NOMO-1 (cell line): ENCODE data around the gene DNAJA2.
"Not testable (repeated sequence)": the region's sequence is repeated elsewhere in the genome, so short reads cannot be mapped to it uniquely, and the experiment has no call there.

Experiments
- DNase-seq, 2 experiments: peaks; one replicate each; lab custom pipeline; 2025; ENCODE audit not compliant: unreplicated experiment in 2 of 2; lab: John Stamatoyannopoulos, UW

DNAJA2 gene

DNA sequence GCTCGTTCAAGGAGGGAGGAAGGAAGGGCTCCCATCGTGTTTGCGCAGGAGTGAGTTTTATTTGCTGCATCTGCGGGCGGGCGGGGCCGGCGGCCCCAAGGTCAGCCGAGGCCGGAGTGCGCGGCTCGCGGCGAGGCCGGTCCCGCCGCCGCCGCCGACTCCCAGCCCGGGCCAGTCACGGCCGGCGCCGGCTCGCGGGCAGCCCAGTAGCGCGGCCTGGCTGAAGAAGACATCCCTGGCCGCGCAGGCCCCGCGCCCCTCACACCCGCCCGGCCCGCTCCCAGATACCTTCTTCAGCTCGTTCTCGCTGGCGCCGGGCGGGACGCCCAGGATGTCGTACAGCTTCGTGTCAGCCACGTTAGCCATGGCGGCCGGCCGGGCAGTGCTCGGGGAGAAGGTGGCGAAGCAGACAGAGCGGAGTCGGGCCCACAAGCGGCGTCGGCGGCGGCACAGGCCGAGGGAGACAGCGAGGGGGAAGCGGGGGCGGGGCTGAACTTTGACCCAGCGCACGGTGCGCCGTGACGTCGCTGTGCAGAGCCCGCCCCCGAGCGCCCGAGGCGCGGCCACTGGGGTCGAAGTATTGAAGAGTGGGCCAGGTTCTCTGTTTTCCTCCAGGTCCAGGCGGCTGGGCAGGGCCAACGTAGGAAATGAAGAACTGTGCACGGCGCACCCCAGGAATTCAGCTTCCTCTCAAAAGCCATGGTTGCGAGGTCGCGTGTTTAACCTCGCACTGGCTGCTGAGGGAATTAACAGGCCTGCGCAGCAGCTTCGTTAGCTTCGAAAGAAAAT lies at the start of gene DNAJA2:
Gene DNAJA2, minus strand, starts transcription at position 468 of the 789 bp plus-strand sequence. Its CDS starts 102 bp downstream, at position 366.
- DNase-seq = peak; percentile 78 to 92

DNA sequence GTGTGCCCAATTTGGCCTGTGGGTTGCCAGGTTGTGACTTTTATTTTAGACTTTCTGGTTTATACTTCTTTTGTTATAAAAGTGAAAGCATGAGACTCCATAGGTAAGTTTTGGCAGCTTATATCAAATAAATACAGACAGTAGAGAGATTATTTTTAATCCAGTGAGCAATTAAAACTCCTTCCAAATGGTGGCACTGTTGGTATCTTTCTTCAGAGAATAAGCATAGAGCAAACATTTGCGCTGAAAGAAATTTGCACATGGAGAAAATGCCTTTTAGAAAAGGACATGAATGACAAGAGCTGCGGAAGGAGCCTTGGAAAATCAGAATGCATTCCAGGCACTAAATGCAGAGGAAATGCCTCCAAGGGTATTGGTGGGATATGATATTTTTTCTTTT lies 46.1 kb upstream of the DNAJA2 start:
- DNase-seq = no peak

GRCh38 chr16:47018223-47018891 lies 44.9 kb upstream of the DNAJA2 start:
- DNase-seq = peak; percentile 84 to 86

DNA sequence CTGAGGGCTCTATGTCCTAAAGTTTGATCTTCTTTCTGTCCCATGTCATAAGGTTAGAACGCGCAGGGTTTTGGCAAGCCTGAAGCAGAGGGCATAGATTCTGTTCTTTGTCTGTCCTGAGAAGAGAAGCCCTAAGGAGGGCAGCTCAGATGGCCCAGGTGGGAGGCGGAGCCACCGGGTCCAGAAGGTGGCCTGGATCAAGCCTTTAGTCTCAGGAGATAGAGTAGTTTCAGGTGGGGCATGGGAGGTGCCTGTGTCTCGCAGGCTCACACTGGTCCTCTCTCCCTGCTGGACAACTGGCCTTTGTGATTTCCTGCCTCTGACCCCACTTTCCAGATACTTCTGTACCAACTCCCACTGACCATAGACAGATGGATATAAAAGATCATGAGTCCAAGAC lies 44.2 kb upstream of the DNAJA2 start:
- no peak for DNase-seq

DNA sequence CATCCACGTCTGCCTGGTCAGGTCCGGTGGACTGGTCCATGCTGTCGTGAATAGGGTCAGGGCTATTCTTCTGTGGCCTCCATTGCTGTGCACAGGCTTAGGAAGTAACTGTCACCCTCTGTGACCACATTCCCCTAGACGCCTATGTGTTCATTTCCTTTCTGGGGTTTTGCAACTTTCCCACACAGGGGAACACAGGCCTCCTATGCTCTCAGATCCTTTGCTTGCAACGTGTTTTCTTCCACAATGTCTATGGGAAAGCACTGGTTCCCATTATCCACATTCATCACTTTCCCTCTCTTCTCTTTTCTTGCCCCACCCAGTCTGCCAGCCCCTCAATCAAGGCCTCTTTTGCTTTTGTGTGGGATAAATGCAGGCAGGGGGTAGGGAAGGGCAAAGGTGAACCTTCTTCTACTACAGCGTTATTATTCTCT lies 43.2 kb upstream of the DNAJA2 start:
- DNase-seq = peak; percentile 71 to 83

DNA sequence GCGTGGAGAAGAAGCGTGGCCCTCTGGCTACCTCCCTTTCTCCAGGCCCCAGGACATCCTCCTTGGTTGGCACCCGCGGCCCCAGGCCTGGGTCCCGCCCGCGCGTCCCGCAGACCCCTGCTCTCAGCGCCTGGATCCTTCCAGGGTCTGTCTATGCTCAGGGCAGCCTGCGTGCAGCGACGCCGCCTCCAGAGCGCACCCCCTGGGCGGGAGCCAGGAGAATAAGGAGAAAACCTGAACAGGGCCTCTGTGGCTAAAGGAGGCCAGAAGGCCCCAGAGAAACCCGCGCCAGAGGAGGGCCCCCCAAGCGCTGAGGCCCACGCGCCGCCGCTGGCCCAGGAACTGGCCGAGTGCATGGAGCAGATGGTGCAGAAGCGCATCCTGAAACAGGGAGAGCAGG lies 40.4 kb upstream of the DNAJA2 start:
- no peak for DNase-seq

DNA sequence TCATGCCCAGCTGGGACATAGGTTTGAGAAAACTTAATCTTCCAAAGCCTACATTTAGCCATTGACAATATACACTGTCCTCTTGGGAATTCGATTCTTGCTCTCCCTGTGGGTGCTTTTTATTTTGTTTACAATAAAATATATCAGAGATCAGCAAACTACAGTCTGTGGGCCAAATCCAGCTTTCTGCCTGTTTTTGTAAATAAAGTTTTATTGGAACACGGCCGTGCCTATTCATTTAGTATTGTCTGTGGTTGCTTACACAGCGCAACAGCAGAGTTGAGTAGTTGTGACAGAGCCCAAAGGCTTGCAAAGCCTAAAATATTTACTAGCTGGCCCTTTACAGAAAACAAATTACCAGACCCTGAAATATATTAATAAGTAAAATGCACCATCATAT lies 39.7 kb upstream of the DNAJA2 start:
- no peak for DNase-seq

- not testable (repeated sequence) for DNase-seq
Observed at GRCh38 chr16:47010812-47011211, 37.3 kb upstream of the DNAJA2 start.

DNA sequence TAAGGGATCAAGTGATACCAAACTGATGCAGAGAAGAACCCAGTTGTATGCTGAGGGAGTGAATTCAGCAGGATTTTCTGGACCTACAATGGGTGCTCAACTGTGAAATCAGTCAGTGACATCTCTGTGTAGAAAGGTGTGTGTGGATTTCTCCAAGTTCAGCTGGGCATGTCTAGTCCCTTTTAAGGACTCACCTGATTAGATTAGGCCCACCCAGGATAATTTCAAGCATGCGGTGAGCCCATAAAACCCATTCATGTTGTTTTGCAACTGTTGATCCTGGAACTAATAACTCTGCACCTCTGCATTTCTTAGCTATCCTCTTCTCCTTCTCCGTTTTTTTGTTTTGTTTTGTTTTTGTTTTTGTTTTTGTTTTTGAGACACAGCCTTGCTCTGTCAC lies 35.1 kb upstream of the DNAJA2 start:
- DNase-seq = no peak

DNA sequence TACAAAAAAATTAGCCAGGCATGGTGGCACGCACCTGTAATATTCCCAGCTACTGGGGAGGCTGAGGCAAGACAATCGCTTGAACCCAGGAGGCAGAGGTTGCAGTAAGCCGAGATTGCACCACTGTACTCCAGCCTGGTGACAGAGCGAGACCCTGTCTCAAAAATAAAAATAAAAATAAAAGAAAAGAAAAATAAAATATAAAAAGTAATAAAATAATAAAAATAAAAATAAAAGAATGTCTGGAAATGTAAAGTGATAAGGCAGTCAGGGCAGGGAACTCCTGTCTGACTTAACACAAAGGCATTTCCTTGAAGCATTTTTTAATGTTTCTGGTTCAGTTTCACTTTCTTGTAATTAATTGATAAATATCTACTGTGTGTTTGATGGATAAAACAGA lies 34.7 kb upstream of the DNAJA2 start:
- DNase-seq = no peak

DNA sequence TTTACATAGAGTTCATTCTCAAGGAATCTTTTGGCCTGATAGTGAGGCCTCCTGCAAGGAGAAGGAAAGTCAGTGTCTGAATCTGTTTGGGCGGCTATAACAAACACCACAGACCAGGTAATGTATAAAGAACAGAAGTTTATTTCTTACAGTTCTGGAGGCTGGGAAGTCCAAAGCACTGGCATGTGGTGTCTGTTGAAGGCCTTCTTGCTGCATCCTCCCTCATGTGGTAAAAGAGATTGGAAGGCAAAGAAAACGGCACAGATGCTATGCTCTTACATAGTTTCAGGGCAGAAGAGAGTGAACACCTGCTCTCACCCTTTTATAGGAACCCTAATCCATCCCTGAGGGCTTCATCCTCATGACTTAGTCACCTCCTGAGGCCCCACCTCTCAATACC lies 31.2 kb upstream of the DNAJA2 start:
- DNase-seq = no peak

GRCh38 chr16:47000066-47000465 lies 26.6 kb upstream of the DNAJA2 start:
- not testable (repeated sequence) for DNase-seq

GRCh38 chr16:46997844-46998243 lies 24.4 kb upstream of the DNAJA2 start:
- no peak for DNase-seq

DNA sequence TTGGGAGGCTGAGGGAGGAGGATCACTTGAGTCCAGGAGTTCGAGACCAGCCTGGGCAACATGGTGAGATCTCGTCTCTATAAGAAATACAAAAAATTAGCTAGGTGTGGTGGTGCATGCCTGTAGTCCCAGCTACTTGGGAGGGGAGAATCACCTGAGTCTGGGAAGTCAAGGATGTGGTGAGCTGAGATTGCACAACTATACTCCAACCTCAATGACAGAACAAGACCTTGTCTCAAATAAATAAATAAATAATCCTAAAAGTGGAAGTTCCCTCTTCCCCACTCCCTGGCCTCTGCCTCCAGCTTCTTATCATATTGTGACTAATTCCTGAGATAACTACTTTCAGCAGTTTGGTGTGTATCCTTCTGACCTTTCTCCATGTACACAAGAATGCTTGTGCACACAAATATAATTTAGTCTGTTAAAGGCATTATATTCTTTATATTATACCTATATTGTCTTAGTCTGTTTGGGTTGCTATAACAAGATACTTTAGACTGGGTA lies 23.5 kb upstream of the DNAJA2 start:
- DNase-seq = no peak

DNA sequence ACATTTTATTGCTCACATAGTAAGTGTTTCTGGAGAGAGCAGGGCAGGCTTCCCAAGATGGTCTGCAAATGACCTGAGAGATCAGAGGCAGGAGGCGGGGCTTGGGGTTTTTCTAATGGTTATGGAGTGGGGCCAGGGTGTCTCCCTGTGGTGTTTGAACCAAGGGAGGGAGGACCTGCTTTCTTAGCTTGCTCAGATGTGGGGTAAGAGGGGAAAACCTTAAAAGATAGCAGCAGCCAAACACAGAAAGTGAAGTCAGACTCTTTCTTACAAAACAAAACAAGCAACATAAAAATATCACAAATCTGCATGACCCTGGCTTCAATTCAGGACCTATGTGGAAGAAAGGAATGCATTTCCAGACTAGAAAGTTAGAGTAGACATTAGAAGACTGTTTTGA lies 22.9 kb upstream of the DNAJA2 start:
- DNase-seq = no peak

- no peak for DNase-seq
Observed at GRCh38 chr16:46991729-46992704, 18.5 kb upstream of the DNAJA2 start.

DNA sequence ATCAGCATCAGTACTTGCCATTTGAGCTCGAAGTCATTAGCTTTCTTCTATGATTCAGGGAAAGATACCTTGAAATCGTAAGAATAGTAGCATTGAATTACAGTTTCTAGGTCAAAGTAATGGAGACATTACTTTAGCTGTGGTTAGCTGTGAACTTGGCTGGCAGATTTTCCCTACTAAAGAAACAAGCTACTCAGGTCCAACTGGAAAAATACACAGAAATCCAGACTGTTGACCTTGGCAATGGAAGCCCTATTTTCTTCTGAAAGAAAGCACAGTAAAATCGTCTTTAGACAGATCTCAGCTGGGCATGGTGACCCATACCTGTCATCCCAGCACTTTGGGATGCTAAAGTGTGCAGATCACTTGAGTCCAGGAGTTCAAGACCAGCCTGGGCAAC lies 13.4 kb upstream of the DNAJA2 start:
- DNase-seq = no peak

DNA sequence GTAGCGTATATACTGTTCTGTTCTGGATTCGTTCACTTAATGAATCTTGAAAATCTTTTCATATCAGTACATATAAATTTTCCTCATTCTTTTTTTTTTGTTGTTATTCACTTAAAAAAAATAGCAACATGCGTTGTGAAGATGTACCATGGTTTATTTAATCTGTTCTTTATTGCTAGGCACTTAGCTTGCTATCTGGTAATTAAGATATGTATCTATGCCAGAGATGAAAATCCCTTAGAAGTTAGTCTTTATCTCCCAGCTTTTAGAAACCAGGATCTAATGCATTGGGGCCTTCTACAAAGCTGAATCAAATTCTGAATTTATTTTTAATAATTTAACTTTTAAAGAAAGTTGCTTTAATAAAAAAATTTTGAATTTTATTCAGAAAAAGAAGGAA lies 13.0 kb upstream of the DNAJA2 start:
- DNase-seq = no peak

- no peak for DNase-seq
Observed at GRCh38 chr16:46982335-46982734, 8.9 kb upstream of the DNAJA2 start.

- no peak for DNase-seq
Observed at GRCh38 chr16:46980926-46981325, 7.5 kb upstream of the DNAJA2 start.

- DNase-seq = no peak
Observed at GRCh38 chr16:46976550-46976949, 3.1 kb upstream of the DNAJA2 start.
